ENCODE results near the gene SNX3. TPM values are rescaled to one million over a fixed set of nuclear protein-coding genes. Genes with fewer than 3 reads are reported as not detected.

SNX3 gene
- total RNA-seq, 1 donor from 2014 or later = 179 TPM

- no peak for DNase-seq
- H3K9me3 ChIP-seq = no peaks in the 10 kb centered on the region
- no peak for TF ChIP-seq CTCF (IDR thresholded peaks at IDR 0.05)
- H3K36me3 ChIP-seq = no peaks in the 10 kb centered on the region
- H3K4me3 ChIP-seq = no peak overlapping the region
- intact Hi-C loops (cut with DNase I) = no loop called here
- peaks cover 50% of the 10 kb centered on the region for H3K4me1 ChIP-seq
- H3K27me3 ChIP-seq = peaks cover 100% of the 10 kb centered on the region
- no peak for ATAC-seq
- no peak overlapping the region for H3K27ac ChIP-seq
These were observed 89.4 kb downstream of the SNX3 start for GRCh38 chr6:108171291-108171917.

GRCh38 chr6:108170332-108171290 is 90.2 kb downstream of the SNX3 start:
- Histone ChIP-seq H3K27me3 (peaks cover 100% of the 10 kb centered on the region), H3K36me3 (no peaks in the 10 kb centered on the region), H3K4me3 (no peak overlapping the region), H3K4me1 (peaks cover 50% of the 10 kb centered on the region), H3K27ac (no peak overlapping the region), H3K9me3 (no peaks in the 10 kb centered on the region)
- intact Hi-C loops (cut with DNase I) = no loop called here
- ATAC-seq (no peak), DNase-seq (no peak)
- no peak for TF ChIP-seq CTCF (IDR thresholded peaks at IDR 0.05)

GRCh38 chr6:108169464-108170331 is 91.1 kb downstream of the SNX3 start:
- Histone ChIP-seq H3K36me3 (no peaks in the 10 kb centered on the region), H3K4me3 (no peak overlapping the region), H3K27me3 (peaks cover 100% of the 10 kb centered on the region), H3K27ac (no peak overlapping the region), H3K4me1 (peaks cover 54% of the 10 kb centered on the region), H3K9me3 (no peaks in the 10 kb centered on the region)
- ATAC-seq (peak; percentile 4), DNase-seq (no peak)
- intact Hi-C loops (cut with DNase I) = no loop called here
- no peak for TF ChIP-seq CTCF (IDR thresholded peaks at IDR 0.05)

- peak; percentile 60 for ATAC-seq
- H3K4me3 ChIP-seq = peak overlapping the region; percentile 26
- no peaks in the 10 kb centered on the region for H3K36me3 ChIP-seq
- peak; percentile 71 for DNase-seq
- TF ChIP-seq CTCF (IDR thresholded peaks at IDR 0.05) = peak; percentile 36
- intact Hi-C loops (cut with DNase I) = no loop called here
- no peak overlapping the region for H3K27ac ChIP-seq
- H3K27me3 ChIP-seq = peaks cover 100% of the 10 kb centered on the region
- H3K9me3 ChIP-seq = no peaks in the 10 kb centered on the region
- H3K4me1 ChIP-seq = peaks cover 50% of the 10 kb centered on the region
These were observed 92.1 kb downstream of the SNX3 start for GRCh38 chr6:108168501-108169463.

Data from upper lobe of right lung (tissue), 1 donor.